ENCODE results near the gene IKZF1.

The IKZF1 gene

GRCh38 chr7:50382455-50382854 lies 77.9 kb downstream of the IKZF1 start:
- H3K9me3 ChIP-seq (ENCODE audit: insufficient read depth, low read depth, low read length), result no peaks in the 10 kb centered on the region
- H4K20me1 ChIP-seq (ENCODE audit: insufficient read depth, low read length, poor library complexity, severe bottlenecking), result no peaks in the 10 kb centered on the region
- H3K4me2 ChIP-seq (ENCODE audit: low read depth, low read length, poor library complexity, severe bottlenecking), result no peak overlapping the region
- H3K4me3 ChIP-seq (ENCODE audit: low read length, poor library complexity, severe bottlenecking), result no peak overlapping the region
- peaks cover 3% of the 10 kb centered on the region for H3K4me1 ChIP-seq (ENCODE audit: insufficient read depth, low read length, poor library complexity, severe bottlenecking)
- no peaks in the 10 kb centered on the region for H3F3A ChIP-seq (ENCODE audit: low read depth)
- H2AFZ ChIP-seq (ENCODE audit: low read length), result no peak overlapping the region
- peaks cover 4% of the 10 kb centered on the region; the same call in 1 of the 2 replicates for H3K79me2 ChIP-seq (ENCODE audit: insufficient read depth, low read length)
- H3K9me2 ChIP-seq (replicated peaks; ENCODE audit: low read depth, low read length), result no peaks in the 10 kb centered on the region
- no peak overlapping the region for H3K9ac ChIP-seq (ENCODE audit: low read depth, low read length, poor library complexity, severe bottlenecking)
- TF ChIP-seq EZH2phosphoT487 (IDR thresholded peaks at IDR 0.05; ENCODE audit: borderline replicate concordance) (no peak), CTCF (conservative IDR thresholded peaks at IDR 0.05; ENCODE audit: low read length) (no peak)
- no peaks in the 10 kb centered on the region for H3K27me3 ChIP-seq (ENCODE audit: insufficient read depth, low read length, poor library complexity, severe bottlenecking)
- peaks cover 95% of the 10 kb centered on the region; the same call in 1 of the 2 replicates for H3K36me3 ChIP-seq (ENCODE audit: insufficient read depth, low read length)

GRCh38 chr7:50387351-50387750 lies 82.8 kb downstream of the IKZF1 start:
- H4K20me1 ChIP-seq (ENCODE audit: insufficient read depth, low read length, poor library complexity, severe bottlenecking), result no peaks in the 10 kb centered on the region
- no peak overlapping the region for H2AFZ ChIP-seq (ENCODE audit: low read length)
- no peaks in the 10 kb centered on the region for H3K9me2 ChIP-seq (replicated peaks; ENCODE audit: low read depth, low read length)
- no peaks in the 10 kb centered on the region for H3F3A ChIP-seq (ENCODE audit: low read depth)
- no peaks in the 10 kb centered on the region for H3K27me3 ChIP-seq (ENCODE audit: insufficient read depth, low read length, poor library complexity, severe bottlenecking)
- H3K4me1 ChIP-seq (ENCODE audit: insufficient read depth, low read length, poor library complexity, severe bottlenecking), result no peaks in the 10 kb centered on the region
- H3K9ac ChIP-seq (ENCODE audit: low read depth, low read length, poor library complexity, severe bottlenecking), result no peak overlapping the region
- H3K79me2 ChIP-seq (ENCODE audit: insufficient read depth, low read length), result no peaks in the 10 kb centered on the region
- no peak overlapping the region for H3K4me3 ChIP-seq (ENCODE audit: low read length, poor library complexity, severe bottlenecking)
- TF ChIP-seq EZH2phosphoT487 (IDR thresholded peaks at IDR 0.05; ENCODE audit: borderline replicate concordance) (no peak), CTCF (conservative IDR thresholded peaks at IDR 0.05; ENCODE audit: low read length) (no peak)
- H3K4me2 ChIP-seq (ENCODE audit: low read depth, low read length, poor library complexity, severe bottlenecking), result no peak overlapping the region
- H3K9me3 ChIP-seq (ENCODE audit: insufficient read depth, low read depth, low read length), result no peaks in the 10 kb centered on the region
- peaks cover 97% of the 10 kb centered on the region for H3K36me3 ChIP-seq (ENCODE audit: insufficient read depth, low read length)

- Histone ChIP-seq H3K4me2 (ENCODE audit: low read depth, low read length, poor library complexity, severe bottlenecking) (no peak overlapping the region), H3K27me3 (ENCODE audit: insufficient read depth, low read length, poor library complexity, severe bottlenecking) (no peaks in the 10 kb centered on the region), H4K20me1 (ENCODE audit: insufficient read depth, low read length, poor library complexity, severe bottlenecking) (no peaks in the 10 kb centered on the region), H3K4me3 (ENCODE audit: low read length, poor library complexity, severe bottlenecking) (no peak overlapping the region), H2AFZ (ENCODE audit: low read length) (no peak overlapping the region), H3K9me3 (ENCODE audit: insufficient read depth, low read depth, low read length) (no peaks in the 10 kb centered on the region), H3K79me2 (ENCODE audit: insufficient read depth, low read length) (no peaks in the 10 kb centered on the region), H3K9ac (ENCODE audit: low read depth, low read length, poor library complexity, severe bottlenecking) (no peak overlapping the region), H3K4me1 (ENCODE audit: insufficient read depth, low read length, poor library complexity, severe bottlenecking) (no peaks in the 10 kb centered on the region), H3K9me2 (replicated peaks; ENCODE audit: low read depth, low read length) (no peaks in the 10 kb centered on the region), H3K36me3 (ENCODE audit: insufficient read depth, low read length) (peaks cover 95% of the 10 kb centered on the region), H3F3A (ENCODE audit: low read depth) (no peaks in the 10 kb centered on the region)
- no peak for TF ChIP-seq EZH2phosphoT487 (IDR thresholded peaks at IDR 0.05; ENCODE audit: borderline replicate concordance)
- no peak for TF ChIP-seq CTCF (conservative IDR thresholded peaks at IDR 0.05; ENCODE audit: low read length)
Measured at GRCh38 chr7:50389961-50390360, 85.4 kb downstream of the IKZF1 start.

Data from Loucy (cell line).